Astrocyte of the spinal cord (primary cell): ENCODE data around the gene TMEM63B.

Source experiments
- DNase-seq: peaks from one replicate; pipeline ENCODE4 v3.0.0; 2011; ENCODE audit warnings: low read depth, low spot score
- H3K4me3 ChIP-seq: 2 replicates; pipeline ENCODE4 v1.5.1; 2011; ENCODE audit warnings: low read depth, mild to moderate bottlenecking, low read length, moderate library complexity
- in situ Hi-C: cut with HindIII; loops from 2 replicates; pipeline ENCODE4 v1.10.0; 2017; ENCODE audit warnings: low sequenced_read_pairs
- TF ChIP-seq, protein P1 (sequence below): IDR thresholded peaks from 2 replicates; pipeline ENCODE4 v1.5.1; 2012; ENCODE audit warnings: low read depth, mild to moderate bottlenecking, low read length, inconsistent platforms

Gene TMEM63B

DNA sequence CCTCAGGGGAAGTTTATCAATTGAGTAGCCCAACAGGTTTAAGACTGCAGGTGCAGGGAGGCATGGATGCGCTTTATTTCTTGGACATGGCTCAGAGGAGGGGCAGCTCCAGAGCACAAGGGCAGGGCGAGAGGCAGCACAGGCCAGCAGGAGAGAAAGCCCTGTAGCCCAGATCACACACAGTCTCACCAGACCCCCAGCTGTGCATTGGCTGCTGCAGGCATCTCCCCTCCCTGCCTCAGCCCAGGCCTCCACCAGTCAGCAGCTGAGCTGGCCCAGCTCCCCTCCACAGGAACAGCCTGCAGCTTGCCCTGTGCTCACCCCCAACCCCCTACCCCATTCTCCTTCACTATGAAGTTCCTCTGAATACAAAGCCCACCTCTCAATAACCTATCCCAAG, 24.8 kb upstream of the TMEM63B start:
- in situ Hi-C loops = no loop called here
- TF ChIP-seq, protein P1, sequence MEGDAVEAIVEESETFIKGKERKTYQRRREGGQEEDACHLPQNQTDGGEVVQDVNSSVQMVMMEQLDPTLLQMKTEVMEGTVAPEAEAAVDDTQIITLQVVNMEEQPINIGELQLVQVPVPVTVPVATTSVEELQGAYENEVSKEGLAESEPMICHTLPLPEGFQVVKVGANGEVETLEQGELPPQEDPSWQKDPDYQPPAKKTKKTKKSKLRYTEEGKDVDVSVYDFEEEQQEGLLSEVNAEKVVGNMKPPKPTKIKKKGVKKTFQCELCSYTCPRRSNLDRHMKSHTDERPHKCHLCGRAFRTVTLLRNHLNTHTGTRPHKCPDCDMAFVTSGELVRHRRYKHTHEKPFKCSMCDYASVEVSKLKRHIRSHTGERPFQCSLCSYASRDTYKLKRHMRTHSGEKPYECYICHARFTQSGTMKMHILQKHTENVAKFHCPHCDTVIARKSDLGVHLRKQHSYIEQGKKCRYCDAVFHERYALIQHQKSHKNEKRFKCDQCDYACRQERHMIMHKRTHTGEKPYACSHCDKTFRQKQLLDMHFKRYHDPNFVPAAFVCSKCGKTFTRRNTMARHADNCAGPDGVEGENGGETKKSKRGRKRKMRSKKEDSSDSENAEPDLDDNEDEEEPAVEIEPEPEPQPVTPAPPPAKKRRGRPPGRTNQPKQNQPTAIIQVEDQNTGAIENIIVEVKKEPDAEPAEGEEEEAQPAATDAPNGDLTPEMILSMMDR = no peak
- peak; percentile 22 for DNase-seq
- H3K4me3 ChIP-seq = no peak overlapping the region

DNA sequence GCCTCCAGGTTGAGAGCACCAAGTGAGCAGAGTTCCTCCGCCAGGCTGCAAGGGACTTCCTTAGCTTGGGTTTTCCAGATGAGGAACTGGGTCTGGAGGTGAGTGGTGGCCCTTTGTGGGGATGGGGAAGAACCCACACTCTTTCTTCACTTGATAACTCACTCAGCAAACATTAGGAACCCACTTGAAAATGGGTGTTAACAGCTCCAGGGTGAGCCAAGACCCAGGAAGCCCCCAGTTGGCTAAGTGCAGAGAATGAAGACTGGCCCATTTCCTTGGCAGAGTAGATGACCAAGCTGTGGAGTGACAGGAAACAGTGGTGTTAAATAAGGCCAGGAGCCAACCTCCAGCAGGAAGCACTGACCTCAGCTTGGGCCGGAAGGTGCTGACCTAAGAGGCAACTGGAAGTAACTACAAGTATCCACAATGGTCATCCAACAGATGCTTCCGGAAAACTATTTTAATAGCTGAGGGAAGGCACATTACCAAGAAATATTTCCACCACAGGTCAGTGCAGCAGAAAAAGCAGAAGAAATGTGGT, 22.8 kb upstream of the TMEM63B start:
- DNase-seq = no peak
- TF ChIP-seq, protein P1 = no peak
- H3K4me3 ChIP-seq = no peak overlapping the region
- in situ Hi-C loops = no loop called here

DNA sequence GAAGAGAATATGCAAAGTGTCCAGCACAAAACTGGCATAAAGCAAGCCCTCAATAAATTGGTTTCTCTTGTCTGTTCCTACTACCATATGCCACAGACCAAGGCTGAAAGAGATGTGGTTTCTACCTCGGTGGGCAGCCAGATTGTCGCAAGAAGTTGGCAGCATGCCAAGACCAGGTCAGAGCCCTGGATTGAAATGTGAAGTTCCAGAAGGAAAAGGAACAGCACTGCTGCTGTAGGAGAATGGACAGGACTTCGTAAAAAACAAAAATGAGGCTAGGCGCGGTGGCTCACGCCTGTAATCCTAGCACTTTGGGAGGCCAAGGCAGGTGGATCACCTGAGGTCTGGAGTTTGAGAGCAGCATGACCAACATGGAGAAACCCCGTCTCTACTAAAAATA, 22.2 kb upstream of the TMEM63B start:
- TF ChIP-seq, protein P1 = no peak
- in situ Hi-C loops = no loop called here
- H3K4me3 ChIP-seq = no peak overlapping the region
- DNase-seq = peak; percentile 15

DNA sequence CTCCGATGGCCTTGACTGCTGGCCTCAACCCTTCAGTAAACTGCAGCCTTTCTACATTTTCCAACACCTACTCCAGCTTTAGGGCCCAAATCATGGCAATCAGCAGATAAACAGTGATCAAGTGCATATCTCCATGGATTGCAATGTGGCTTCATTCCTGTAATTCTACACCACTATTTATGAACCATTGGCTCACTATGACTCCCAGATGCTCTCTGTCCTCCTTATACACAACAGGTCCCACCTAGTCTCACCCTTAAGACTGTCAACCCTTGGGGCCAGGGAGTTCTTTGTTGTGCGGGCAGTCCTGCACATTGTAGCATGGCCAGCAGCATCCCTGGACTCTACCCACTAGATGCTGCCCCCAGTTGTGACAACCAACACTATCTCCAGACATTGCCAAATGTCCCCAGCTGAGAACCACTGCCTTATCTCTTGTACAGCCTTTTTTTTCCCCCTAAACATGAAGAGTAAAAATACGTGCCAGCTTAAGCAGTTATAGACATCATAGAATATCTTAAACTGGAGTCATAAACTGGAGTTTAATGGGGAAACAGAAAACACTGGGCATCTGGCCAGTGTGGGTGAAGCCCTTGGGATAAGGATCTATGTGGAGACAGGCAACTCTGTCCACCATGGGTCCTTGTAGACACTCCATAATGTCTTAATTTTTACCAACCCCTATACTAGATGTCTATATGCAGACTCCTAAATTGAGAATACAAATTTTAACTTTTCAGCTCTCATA, 21.2 kb upstream of the TMEM63B start:
- in situ Hi-C loops = no loop called here
- no peak for DNase-seq

DNA sequence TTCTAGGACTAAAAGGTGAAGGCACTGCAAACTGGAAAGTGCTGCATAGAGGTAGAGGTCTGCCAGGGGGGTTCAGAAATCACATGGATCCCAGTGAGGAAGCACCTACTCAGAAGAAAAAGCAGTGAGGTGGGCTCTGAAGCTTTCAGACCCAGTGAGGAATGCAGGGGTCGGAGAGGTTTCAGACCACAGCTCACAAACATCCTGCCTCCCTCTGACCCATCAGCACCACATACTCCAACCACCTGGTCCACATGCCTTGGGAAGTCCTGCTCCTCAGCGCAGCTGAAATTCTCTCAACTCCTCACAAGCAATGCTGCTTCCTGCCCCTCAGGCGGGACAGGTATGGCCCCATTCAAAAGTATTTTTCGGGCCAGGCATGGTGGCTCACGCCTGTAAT, 20.3 kb upstream of the TMEM63B start:
- no peak overlapping the region for H3K4me3 ChIP-seq
- no peak for DNase-seq
- TF ChIP-seq, protein P1 = no peak
- in situ Hi-C loops = no loop called here

More for the DNA sequence above, 21.2 kb upstream of the TMEM63B start:
- no peak overlapping the region for H3K4me3 ChIP-seq
- TF ChIP-seq, protein P1 = no peak

DNA sequence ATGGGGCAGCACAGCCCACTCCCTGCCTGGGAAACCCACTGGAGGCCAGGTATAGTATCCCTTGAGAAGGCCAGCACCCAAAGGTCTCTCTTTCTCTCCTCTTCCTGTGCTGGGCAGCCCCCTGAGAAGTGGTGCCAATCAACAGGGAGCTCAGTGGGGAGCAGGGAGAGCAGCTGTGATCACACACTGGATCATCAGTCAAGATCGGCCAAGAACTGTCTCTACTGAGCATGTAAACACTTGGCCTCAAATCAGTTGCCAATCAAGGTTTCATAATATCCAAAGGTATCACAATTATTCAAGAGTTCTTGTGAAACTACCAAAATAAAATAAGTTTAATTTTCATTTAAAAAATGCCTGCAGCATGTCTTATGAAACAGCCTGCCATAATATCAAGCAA, 18.9 kb upstream of the TMEM63B start:
- DNase-seq = no peak
- TF ChIP-seq, protein P1 = no peak
- in situ Hi-C loops = no loop called here
- no peak overlapping the region for H3K4me3 ChIP-seq
